CD4-positive, alpha-beta T cell (primary cell): ENCODE measurements around the gene CHD9. TPM values are rescaled to one million over a fixed set of nuclear protein-coding genes. Genes with fewer than 3 reads are reported as not detected.
A peak's percentile ranks its signal among the peaks of the same experiment; 100 is the strongest.

ENCODE experiments used
- ATAC-seq: fragments of 200-7000 bp; cut with Tn5 transposase; one replicate; pipeline ENCODE4 v1.10.0; 2022; ENCODE audit warnings: mild to moderate bottlenecking; ENCODE audit not compliant: poor library complexity
- CTCF ChIA-PET: fragments of 350-600 bp; sonication (Branson Sonifier 250); formaldehyde crosslinking; loops from one replicate; lab custom pipeline; 2021; ENCODE audit warnings: antibody characterized with exemption, inconsistent platforms; lab: Charles Lee
- POLR2A ChIA-PET: fragments of 350-600 bp; sonication (Branson Sonifier 250); formaldehyde crosslinking; loops from one replicate; lab custom pipeline; 2021; ENCODE audit warnings: antibody characterized with exemption, inconsistent platforms; lab: Charles Lee
- DNase-seq, 14 experiments: peaks; one replicate each; pipeline ENCODE4 v3.0.0-alpha.2; 2013 to 2020; ENCODE audit warnings: mixed read lengths in 2 of 14
- H3K27ac ChIP-seq, 2 donors: one replicate each; pipeline versions ENCODE4 v1.5.1 to v1.7.0; 2013; ENCODE audit warnings: low read length in 2 of 2, low read depth in 1 of 2, mild to moderate bottlenecking in 1 of 2
- H3K27me3 ChIP-seq, 2 experiments: 1 replicate in 1 of 2; 2 replicates in 1 of 2; pipeline versions ENCODE4 v1.6.1 to v1.7.0; 2013; ENCODE audit warnings: low read length in 2 of 2, control low read depth in 1 of 2, mild to moderate bottlenecking in 1 of 2, moderate library complexity in 1 of 2; ENCODE audit not compliant: insufficient read depth in 2 of 2, control insufficient read depth in 1 of 2
- H3K36me3 ChIP-seq: one replicate; pipeline ENCODE4 v1.6.1; 2013; ENCODE audit warnings: low read length, control low read depth; ENCODE audit not compliant: insufficient read depth
- H3K4me1 ChIP-seq: one replicate; pipeline ENCODE4 v1.6.1; 2013; ENCODE audit warnings: low read length, control low read depth; ENCODE audit not compliant: insufficient read depth
- H3K4me3 ChIP-seq: one replicate; pipeline ENCODE4 v1.5.1; 2013; ENCODE audit warnings: mild to moderate bottlenecking, low read length, moderate library complexity
- H3K9me3 ChIP-seq, 2 experiments: 1 replicate in 1 of 2; 2 replicates in 1 of 2; pipeline versions ENCODE4 v1.6.1 to v1.7.0; 2013; ENCODE audit warnings: low read length in 2 of 2, mild to moderate bottlenecking in 2 of 2, control low read depth in 1 of 2, moderate library complexity in 1 of 2; ENCODE audit not compliant: control insufficient read depth in 1 of 2, insufficient read depth in 1 of 2
- H3K27ac Mint-ChIP-seq: one replicate; pipeline ENCODE4 v1.8.0; 2020; ENCODE audit warnings: mixed read lengths
- H3K27me3 Mint-ChIP-seq: one replicate; pipeline ENCODE4 v1.8.0; 2021; ENCODE audit warnings: mixed read lengths
- H3K36me3 Mint-ChIP-seq: one replicate; pipeline ENCODE4 v1.8.0; 2021; ENCODE audit warnings: low read depth, mixed read lengths
- H3K4me1 Mint-ChIP-seq: one replicate; pipeline ENCODE4 v1.8.0; 2021; ENCODE audit warnings: low read depth, mixed read lengths
- H3K4me3 Mint-ChIP-seq: one replicate; pipeline ENCODE4 v1.8.0; 2020; ENCODE audit warnings: mild to moderate bottlenecking, mixed read lengths
- H3K9me3 Mint-ChIP-seq: one replicate; pipeline ENCODE4 v1.8.0; 2020; ENCODE audit warnings: mixed read lengths
- intact Hi-C, 2 experiments: fragments of 100-400 bp; cut with DNase I in 1 of 2; cut with micrococcal nuclease in 1 of 2; formaldehyde crosslinking; loops; one replicate each; pipeline versions ENCODE4 v1.15.1 to v1.9.0; 2023 to 2025; cut with DNase I, micrococcal nuclease
- total RNA-seq, 174 experiments: library from RNA in 2 of 174; stranded (reverse) in 2 of 174; gene quantifications; one replicate each; pipeline ENCODE4 v1.2.3 and lab custom pipeline; 2021 to 2026
- TF ChIP-seq, protein P1 (sequence below): fragments of 200-600 bp; IDR thresholded peaks from one replicate; pipeline ENCODE4 v1.8.0; 2022; ENCODE audit warnings: antibody characterized with exemption, mild to moderate bottlenecking

CHD9 gene
- total RNA-seq, 2 experiments from 2014 or later = 28.2 to 28.8 TPM

DNA sequence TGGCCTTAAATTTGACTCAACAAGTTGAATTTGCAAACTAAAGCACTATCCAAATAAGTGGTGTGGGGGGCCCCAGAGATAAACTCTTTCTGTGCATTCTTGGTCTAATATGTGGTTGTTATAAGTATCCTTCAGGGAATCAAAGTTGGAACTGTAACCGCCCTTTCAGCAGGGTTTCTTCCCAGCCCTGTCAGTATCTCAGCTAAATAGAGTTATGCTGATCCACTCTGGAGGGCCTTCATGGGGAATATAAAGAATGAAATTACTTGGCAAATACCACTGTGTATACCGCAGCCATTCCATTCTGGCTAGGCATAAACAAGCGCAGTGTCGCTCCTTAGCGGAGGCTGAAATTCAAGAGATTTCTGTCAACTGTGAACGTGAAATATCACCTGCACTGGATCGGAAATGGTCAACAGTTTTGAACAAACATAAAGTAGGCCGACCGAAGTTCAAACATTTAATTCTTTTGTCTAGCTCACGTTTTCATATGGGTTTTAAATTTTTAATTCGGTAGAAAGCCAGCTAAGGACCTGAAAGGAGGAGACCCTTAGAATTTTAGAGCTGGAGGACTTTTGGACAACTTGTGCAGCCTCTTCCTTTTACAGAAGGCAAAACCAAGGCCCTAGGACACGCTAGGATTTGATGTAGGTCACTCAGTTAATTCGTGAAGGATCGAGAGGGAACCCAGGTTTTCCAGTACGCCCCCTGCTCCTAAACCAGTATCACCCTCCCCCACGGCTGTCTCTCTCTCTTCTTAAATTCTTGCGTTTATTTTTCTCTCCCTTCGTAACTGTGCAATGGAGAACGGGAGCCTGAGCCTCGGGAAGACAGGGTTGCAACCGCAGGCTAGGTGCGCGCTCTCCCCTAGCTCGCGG, 74.7 kb downstream of the CHD9 start:
- Histone ChIP-seq H3K27ac (peak overlapping the region; percentile 13 to 71), H3K27me3 (no peaks in the 10 kb centered on the region), H3K9me3 (no peaks in the 10 kb centered on the region), H3K4me1 (peaks cover 13% of the 10 kb centered on the region), H3K4me3 (peak overlapping the region; percentile 92), H3K36me3 (no peaks in the 10 kb centered on the region)
- intact Hi-C loops = loop anchor here (2.0 to 5.0 kb wide), 7 partner anchors 29 to 573 kb away; partner anchors contain the start of genes AKTIP (in 1 of the 2), FTO (in 1 of the 2), RBL2 (in 1 of the 2) and RPGRIP1L (in 1 of the 2)
- ATAC-seq = no peak
- Mint-ChIP-seq H3K9me3 (no peaks in the 10 kb centered on the region), H3K4me3 (peak overlapping the region; percentile 91), H3K27ac (peak overlapping the region; percentile 92), H3K36me3 (peaks cover 7% of the 10 kb centered on the region), H3K4me1 (peaks cover 10% of the 10 kb centered on the region), H3K27me3 (no peaks in the 10 kb centered on the region)
- TF ChIP-seq, protein P1, sequence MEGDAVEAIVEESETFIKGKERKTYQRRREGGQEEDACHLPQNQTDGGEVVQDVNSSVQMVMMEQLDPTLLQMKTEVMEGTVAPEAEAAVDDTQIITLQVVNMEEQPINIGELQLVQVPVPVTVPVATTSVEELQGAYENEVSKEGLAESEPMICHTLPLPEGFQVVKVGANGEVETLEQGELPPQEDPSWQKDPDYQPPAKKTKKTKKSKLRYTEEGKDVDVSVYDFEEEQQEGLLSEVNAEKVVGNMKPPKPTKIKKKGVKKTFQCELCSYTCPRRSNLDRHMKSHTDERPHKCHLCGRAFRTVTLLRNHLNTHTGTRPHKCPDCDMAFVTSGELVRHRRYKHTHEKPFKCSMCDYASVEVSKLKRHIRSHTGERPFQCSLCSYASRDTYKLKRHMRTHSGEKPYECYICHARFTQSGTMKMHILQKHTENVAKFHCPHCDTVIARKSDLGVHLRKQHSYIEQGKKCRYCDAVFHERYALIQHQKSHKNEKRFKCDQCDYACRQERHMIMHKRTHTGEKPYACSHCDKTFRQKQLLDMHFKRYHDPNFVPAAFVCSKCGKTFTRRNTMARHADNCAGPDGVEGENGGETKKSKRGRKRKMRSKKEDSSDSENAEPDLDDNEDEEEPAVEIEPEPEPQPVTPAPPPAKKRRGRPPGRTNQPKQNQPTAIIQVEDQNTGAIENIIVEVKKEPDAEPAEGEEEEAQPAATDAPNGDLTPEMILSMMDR = no peak
- CTCF ChIA-PET = interaction anchor here (1.3 kb wide), 1 partner anchor 75 kb away, joined by 4 read pairs; the partner anchor contains the start of gene CHD9
- POLR2A ChIA-PET = interaction anchor here (0.8 to 1.5 kb wide), 5 partner anchors 8 to 574 kb away, joined by 3 to 8 read pairs (median 3); partner anchors contain the start of genes AKTIP, CHD9, FTO and RPGRIP1L
- peak in 2 of 14 experiments; percentile 5 to 9 for DNase-seq

DNA sequence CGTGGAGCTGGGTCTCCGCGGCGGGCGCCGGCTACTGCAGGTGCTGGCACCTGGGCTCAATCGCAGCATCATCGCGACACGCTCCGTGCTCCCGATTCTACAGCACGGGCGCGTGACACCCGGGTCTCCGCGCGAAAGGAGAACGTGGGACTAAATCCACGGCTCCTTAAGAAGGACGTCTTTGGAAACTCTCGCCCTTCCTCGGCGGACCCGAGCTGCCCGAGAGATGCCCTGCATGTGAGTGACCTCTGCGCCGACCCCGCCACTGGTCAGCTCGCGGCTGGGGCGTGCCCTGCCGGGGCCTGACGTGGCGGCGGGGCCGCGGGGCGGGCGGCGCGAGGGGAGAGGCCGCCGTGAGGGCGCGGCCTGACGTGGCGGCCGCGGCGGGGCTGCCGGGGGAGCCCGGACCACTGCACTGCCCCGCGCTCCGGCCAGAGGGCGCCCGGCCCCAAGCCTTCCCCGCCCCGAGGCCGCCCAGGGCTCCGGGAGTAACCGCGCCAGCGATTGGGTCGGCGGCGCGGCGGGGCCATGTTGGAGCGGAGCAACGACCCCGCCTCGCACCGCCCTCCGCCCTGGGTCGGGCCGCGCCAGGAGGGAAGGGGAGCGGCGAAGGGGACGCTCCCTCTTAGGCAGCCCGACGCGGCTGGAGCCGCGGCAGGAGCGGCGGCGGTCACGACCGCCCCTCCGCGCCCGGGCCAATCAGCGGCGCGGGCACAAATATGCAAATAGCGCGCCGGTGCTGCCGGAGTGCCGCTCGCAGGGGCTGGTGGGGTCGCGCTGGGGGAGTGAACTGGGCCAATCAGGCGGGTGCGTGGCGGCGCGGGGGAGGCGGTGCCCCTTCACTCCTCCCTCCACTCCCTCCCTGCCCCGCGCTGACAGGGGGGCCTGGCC, 75.6 kb downstream of the CHD9 start:
- ChIA-PET POLR2A (interaction anchor here (0.8 to 1.5 kb wide), 5 partner anchors 9 to 573 kb away, joined by 3 to 8 read pairs (median 3); partner anchors contain the start of genes AKTIP, CHD9, FTO and RPGRIP1L), CTCF (interaction anchor here (1.3 kb wide), 1 partner anchor 75 kb away, joined by 4 read pairs; the partner anchor contains the start of gene CHD9)
- Mint-ChIP-seq H3K4me3 (peak overlapping the region; percentile 91), H3K27ac (peak overlapping the region; percentile 92), H3K4me1 (peaks cover 12% of the 10 kb centered on the region), H3K36me3 (peaks cover 7% of the 10 kb centered on the region), H3K9me3 (no peaks in the 10 kb centered on the region), H3K27me3 (no peaks in the 10 kb centered on the region)
- Histone ChIP-seq H3K4me3 (peak overlapping the region; percentile 92), H3K9me3 (no peaks in the 10 kb centered on the region), H3K4me1 (peaks cover 13% of the 10 kb centered on the region), H3K36me3 (no peaks in the 10 kb centered on the region), H3K27me3 (no peaks in the 10 kb centered on the region), H3K27ac (peak overlapping the region; percentile 63 to 71)
- DNase-seq (peak; percentile 86 to 97 (median 93)), ATAC-seq (peak; percentile 91)
- TF ChIP-seq, protein P1 = no peak
- intact Hi-C loops = loop anchor here (2.0 to 5.0 kb wide), 5 partner anchors 28 to 380 kb away; partner anchors contain the start of gene RBL2 (in 1 of the 2)

DNA sequence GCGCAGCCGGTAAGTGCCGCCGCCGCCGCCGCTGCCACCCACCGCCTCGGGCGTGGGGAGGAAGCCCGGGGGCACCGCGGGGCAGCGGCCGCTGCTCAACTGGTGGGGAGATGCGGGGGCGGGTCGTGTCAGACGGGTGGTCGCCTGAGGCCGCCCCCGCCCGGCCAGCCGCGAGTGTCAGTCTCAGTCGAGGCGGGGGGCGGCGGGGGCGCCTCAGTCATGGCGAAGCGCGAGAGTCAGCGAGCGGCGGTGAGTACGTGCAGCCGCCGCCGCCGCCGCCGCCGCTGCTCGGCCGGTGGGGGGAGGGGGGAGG, 76.2 kb downstream of the CHD9 start:
- Histone ChIP-seq H3K27ac (peak overlapping the region in 1 of 2 donors; percentile 63), H3K9me3 (no peaks in the 10 kb centered on the region)
- peak overlapping the region; percentile 66 for H3K27ac Mint-ChIP-seq

More for the DNA sequence above, 76.2 kb downstream of the CHD9 start:
- Mint-ChIP-seq H3K27me3 (no peaks in the 10 kb centered on the region), H3K9me3 (no peaks in the 10 kb centered on the region), H3K4me1 (peaks cover 14% of the 10 kb centered on the region), H3K4me3 (peak overlapping the region; percentile 91), H3K36me3 (peaks cover 7% of the 10 kb centered on the region)
- no peaks in the 10 kb centered on the region for H3K36me3 ChIP-seq
- POLR2A ChIA-PET = interaction anchor here (1.2 kb wide), 1 partner anchor 373 kb away, joined by 3 read pairs; the partner anchor contains the start of gene AKTIP
- no peaks in the 10 kb centered on the region for H3K27me3 ChIP-seq
- intact Hi-C loops = loop anchor here (2.0 to 5.0 kb wide), 5 partner anchors 28 to 380 kb away; partner anchors contain the start of gene RBL2 (in 1 of the 2)
- CTCF ChIA-PET = no interaction called here
- peaks cover 13% of the 10 kb centered on the region for H3K4me1 ChIP-seq
- TF ChIP-seq, protein P1 = no peak
- ATAC-seq (peak; percentile 0), DNase-seq (no peak)
- peak overlapping the region; percentile 92 for H3K4me3 ChIP-seq
